HEK293T (cell line): Measurements from ENCODE around the gene EXOC6.

Experiments used
- ARNT ChIP-seq: fragments of 450-650 bp; IDR thresholded peaks from 2 replicates; pipeline ENCODE4 v1.6.1; 2017; ENCODE audit warnings: mild to moderate bottlenecking
- FOXA1 ChIP-seq: fragments of 450-650 bp; IDR thresholded peaks from 2 replicates; pipeline ENCODE4 v1.6.1; 2016; ENCODE audit warnings: mild to moderate bottlenecking
- FOXM1 ChIP-seq: fragments of 450-650 bp; IDR thresholded peaks from 2 replicates; pipeline ENCODE4 v1.6.1; 2017; ENCODE audit warnings: mild to moderate bottlenecking, borderline replicate concordance
- PKNOX1 ChIP-seq: fragments of 450-650 bp; IDR thresholded peaks from 2 replicates; pipeline ENCODE4 v1.6.1; 2016
- TARDBP ChIP-seq: fragments of 450-650 bp; IDR thresholded peaks from 2 replicates; pipeline ENCODE4 v1.6.1; 2016

- TF ChIP-seq FOXA1: no peak
- no peak for TF ChIP-seq TARDBP
- no peak for TF ChIP-seq ARNT
- TF ChIP-seq FOXM1: no peak
- TF ChIP-seq PKNOX1: no peak
Observed at GRCh38 chr10:92876509-92877036, 28.3 kb downstream of the EXOC6 start.
